NCI-H1694 (cell line): ENCODE data around the gene ARNT2.
"Not testable (repeated sequence)": the region's sequence is repeated elsewhere in the genome, so short reads cannot be mapped to it uniquely, and the experiment has no call there.

Source experiments
- DNase-seq: peaks from one replicate; lab custom pipeline; 2025; lab: John Stamatoyannopoulos, UW

Gene ARNT2

GRCh38 chr15:80404057-80404760 is at the start of gene ARNT2:
Gene ARNT2, plus strand, starts transcription at chr15:80404382. Its CDS starts 134 bp downstream, at chr15:80404516.
- DNase-seq, result no peak

- peak; percentile 28 for DNase-seq
Observed at GRCh38 chr15:80367094-80367493, 37.1 kb upstream of the ARNT2 start.

GRCh38 chr15:80367661-80368060 is 36.5 kb upstream of the ARNT2 start:
- DNase-seq, result no peak

GRCh38 chr15:80371924-80372323 is 32.3 kb upstream of the ARNT2 start:
- no peak for DNase-seq

GRCh38 chr15:80374441-80374840 is 29.7 kb upstream of the ARNT2 start:
- DNase-seq, result no peak

GRCh38 chr15:80375968-80376891 is 28.0 kb upstream of the ARNT2 start:
- no peak for DNase-seq

- no peak for DNase-seq
Observed at GRCh38 chr15:80379693-80380092, 24.5 kb upstream of the ARNT2 start.

- no peak for DNase-seq
Observed at GRCh38 chr15:80380154-80380553, 24.0 kb upstream of the ARNT2 start.

- DNase-seq, result no peak
Observed at GRCh38 chr15:80382285-80382684, 21.9 kb upstream of the ARNT2 start.

- DNase-seq, result no peak
Observed at GRCh38 chr15:80384432-80384831, 19.8 kb upstream of the ARNT2 start.

- DNase-seq, result no peak
Observed at GRCh38 chr15:80386151-80386550, 18.0 kb upstream of the ARNT2 start.

- DNase-seq, result no peak
Observed at GRCh38 chr15:80388326-80388725, 15.9 kb upstream of the ARNT2 start.

- DNase-seq, result no peak
Observed at GRCh38 chr15:80389370-80389769, 14.8 kb upstream of the ARNT2 start.

- DNase-seq, result not testable (repeated sequence)
Observed at GRCh38 chr15:80390942-80391341, 13.2 kb upstream of the ARNT2 start.

- DNase-seq, result no peak
Observed at GRCh38 chr15:80395616-80396015, 8.6 kb upstream of the ARNT2 start.

- no peak for DNase-seq
Observed at GRCh38 chr15:80396096-80396495, 8.1 kb upstream of the ARNT2 start.

- no peak for DNase-seq
Observed at GRCh38 chr15:80399508-80399907, 4.7 kb upstream of the ARNT2 start.

GRCh38 chr15:80401456-80401855 is 2.7 kb upstream of the ARNT2 start:
- no peak for DNase-seq

GRCh38 chr15:80402339-80402738 is 1.8 kb upstream of the ARNT2 start:
- no peak for DNase-seq

GRCh38 chr15:80403712-80404056 is 498 bp upstream of the ARNT2 start:
- DNase-seq, result peak; percentile 28

GRCh38 chr15:80404761-80405553 is 775 bp downstream of the ARNT2 start:
- no peak for DNase-seq

- no peak for DNase-seq
Observed at GRCh38 chr15:80405554-80405850, 1.3 kb downstream of the ARNT2 start.

GRCh38 chr15:80405970-80406369 is 1.8 kb downstream of the ARNT2 start:
- no peak for DNase-seq
